Right lobe of liver (tissue), 6 donors: ENCODE measurements around the gene TOR4A. TPM values are rescaled to one million over a fixed set of nuclear protein-coding genes. Genes with fewer than 3 reads are reported as not detected.

ENCODE experiments used
- ATAC-seq, 4 donors: fragments of 200-7000 bp; cut with Tn5 transposase; one replicate each; pipeline ENCODE4 v1.9.1; 2020; ENCODE audit warnings: mild to moderate bottlenecking in 4 of 4, moderate library complexity in 4 of 4
- DNase-seq, 3 donors: peaks; one replicate each; pipeline ENCODE4 v3.0.0-alpha.2; 2020
- H3K27ac ChIP-seq, 3 donors: fragments of 200-600 bp; one replicate each; pipeline ENCODE4 v1.8.0; 2022
- H3K27me3 ChIP-seq, 2 donors: fragments of 200-600 bp; one replicate each; pipeline ENCODE4 v1.8.0; 2022
- H3K36me3 ChIP-seq, 4 donors: fragments of 200-600 bp; sonication (generic) in 1 of 4; one replicate each; pipeline versions ENCODE4 v1.5.1 to v1.8.0; 2017 to 2022; ENCODE audit warnings: control low read depth in 1 of 4
- H3K4me1 ChIP-seq, 4 donors: fragments of 200-600 bp; sonication (generic) in 1 of 4; one replicate each; pipeline versions ENCODE4 v1.5.1 to v1.8.0; 2017 to 2022; ENCODE audit warnings: control low read depth in 1 of 4
- H3K4me3 ChIP-seq, 3 donors: fragments of 200-600 bp; one replicate each; pipeline ENCODE4 v1.8.0; 2022
- H3K9me3 ChIP-seq, 4 donors: fragments of 200-600 bp; sonication (generic) in 1 of 4; one replicate each; pipeline versions ENCODE4 v1.5.1 to v1.8.0; 2017 to 2022; ENCODE audit warnings: control low read depth in 1 of 4
- CTCF ChIP-seq, 4 donors: fragments of 200-600 bp in 3 of 4; fragments of 450-650 bp in 1 of 4; IDR thresholded peaks; one replicate each; pipeline versions ENCODE4 v1.5.1 to v1.8.0; 2016 to 2022; ENCODE audit warnings: antibody characterized with exemption in 4 of 4, mild to moderate bottlenecking in 2 of 4
- POLR2A ChIP-seq: fragments of 450-650 bp; IDR thresholded peaks from one replicate; pipeline ENCODE4 v1.6.1; 2017; ENCODE audit warnings: antibody characterized with exemption, mild to moderate bottlenecking
- WGBS: methylation state at CpG from one replicate; pipeline ENCODE4 v1.1.6; 2018; ENCODE audit warnings: low coverage, low lambda C conversion rate; ENCODE audit not compliant: insufficient coverage; ENCODE audit errors: missing lambda C conversion rate; 5-methylcytosine and 5-hydroxymethylcytosine counted together
- intact Hi-C, 2 donors: fragments of 100-400 bp; cut with DNase I; formaldehyde crosslinking; loops; one replicate each; pipeline versions ENCODE4 v1.11.2 to v1.14.1; 2022
- total RNA-seq, 6 experiments: library from RNA; depleted of rRNA in 2 of 6; stranded (reverse); fragments of >200 nt in 2 of 6; fragmentation: NEBNext Ultra II Directional in 3 of 6; extraction: Animal tissue kit (Norgen Biotek cat#: 25700) in 3 of 6; gene quantifications; one replicate each; pipeline versions ENCODE4 v1.1.0 to v1.2.4, GENCODE V29; 2016 to 2023
- donor health status: DM: no; HTN: yes; CAD: no.
- donor health status: DM: no; HTN: no; CAD: no.
- donor health status: DM: no; HTN: no; CAD: no.
- donor health status: DM: no; HTN: yes; CAD: no.
- donor health status: DM: no; HTN: yes; CAD: no.

Gene TOR4A
- total RNA-seq, 6 experiments from 2014 or later, result 2.2 to 4.9 (median 3.7) TPM

GRCh38 chr9:137309368-137310188, 32.1 kb downstream of the TOR4A start:
- Histone ChIP-seq H3K27ac (no peak overlapping the region), H3K36me3 (no peaks in the 10 kb centered on the region), H3K9me3 (no peaks in the 10 kb centered on the region), H3K4me1 (peaks cover 0 to 5% (median 0%) of the 10 kb centered on the region in 4 donors), H3K27me3 (no peaks in the 10 kb centered on the region), H3K4me3 (no peak overlapping the region)
- 80% methylated on average over 3 of the region's 15 CpGs for WGBS
- ATAC-seq, result no peak
- intact Hi-C loops, result loop anchor here in 1 of 2 donors (10.0 kb wide), 1 partner anchor 95 kb away; no protein-coding TSS in a partner anchor
- DNase-seq, result peak in 1 of 3 donors; percentile 45
- TF ChIP-seq CTCF (IDR thresholded peaks at IDR 0.05) (no peak), POLR2A (no peak)

GRCh38 chr9:137310189-137311052, 32.9 kb downstream of the TOR4A start:
- H3K4me3 ChIP-seq, result no peak overlapping the region
- TF ChIP-seq CTCF (IDR thresholded peaks at IDR 0.05), result no peak
- TF ChIP-seq POLR2A, result no peak
- DNase-seq (peak in 1 of 3 donors; percentile 50), ATAC-seq (no peak)
- 88% methylated on average over 5 of the region's 20 CpGs for WGBS
- intact Hi-C loops, result no loop called here
- H3K36me3 ChIP-seq, result no peaks in the 10 kb centered on the region
- H3K27me3 ChIP-seq, result no peaks in the 10 kb centered on the region
- no peaks in the 10 kb centered on the region for H3K9me3 ChIP-seq
- H3K4me1 ChIP-seq, result peaks cover 0 to 5% (median 0%) of the 10 kb centered on the region in 4 donors
- H3K27ac ChIP-seq, result no peak overlapping the region

- Histone ChIP-seq H3K4me1 (peaks cover 0 to 4% (median 0%) of the 10 kb centered on the region in 4 donors), H3K27ac (no peak overlapping the region), H3K4me3 (no peak overlapping the region), H3K36me3 (no peaks in the 10 kb centered on the region), H3K27me3 (no peaks in the 10 kb centered on the region), H3K9me3 (no peaks in the 10 kb centered on the region)
- DNase-seq (peak in 2 of 3 donors; percentile 47 to 54), ATAC-seq (peak in 1 of 4 donors; percentile 8)
- intact Hi-C loops, result no loop called here
- WGBS, result no CpG with 5 or more reads among the region's 27 CpGs
- no peak for TF ChIP-seq CTCF (IDR thresholded peaks at IDR 0.05)
- TF ChIP-seq POLR2A, result no peak
Measured at GRCh38 chr9:137311171-137311985, 33.9 kb downstream of the TOR4A start.
